GM10847 (cell line): ENCODE data around the gene ZNF407.

Source experiments
- POLR2A ChIP-seq: IDR thresholded peaks from 2 replicates; pipeline ENCODE4 v1.6.1; 2011; ENCODE audit not compliant: insufficient read length; ENCODE audit errors: extremely low read depth

The ZNF407 gene

GRCh38 chr18:74935434-74935833 is 337.8 kb downstream of the ZNF407 start:
- TF ChIP-seq POLR2A, result no peak

GRCh38 chr18:74936343-74936742 is 338.7 kb downstream of the ZNF407 start:
- no peak for TF ChIP-seq POLR2A

- no peak for TF ChIP-seq POLR2A
Observed at GRCh38 chr18:74937291-74937690, 339.6 kb downstream of the ZNF407 start.

GRCh38 chr18:74940856-74941255 is 343.2 kb downstream of the ZNF407 start:
- no peak for TF ChIP-seq POLR2A

- TF ChIP-seq POLR2A, result no peak
Observed at GRCh38 chr18:74942319-74942910, 344.7 kb downstream of the ZNF407 start.

- TF ChIP-seq POLR2A, result no peak
Observed at GRCh38 chr18:74944676-74945075, 347.0 kb downstream of the ZNF407 start.

GRCh38 chr18:74945774-74946545 is 348.3 kb downstream of the ZNF407 start:
- no peak for TF ChIP-seq POLR2A

- no peak for TF ChIP-seq POLR2A
Observed at GRCh38 chr18:74946646-74947375, 349.1 kb downstream of the ZNF407 start.

- TF ChIP-seq POLR2A, result no peak
Observed at GRCh38 chr18:74947417-74947816, 349.7 kb downstream of the ZNF407 start.

GRCh38 chr18:74947875-74948274 is 350.2 kb downstream of the ZNF407 start:
- no peak for TF ChIP-seq POLR2A

- TF ChIP-seq POLR2A, result no peak
Observed at GRCh38 chr18:74949611-74950010, 351.9 kb downstream of the ZNF407 start.

GRCh38 chr18:74950479-74950878 is 352.8 kb downstream of the ZNF407 start:
- TF ChIP-seq POLR2A, result no peak

GRCh38 chr18:74951165-74951760 is 353.6 kb downstream of the ZNF407 start:
- TF ChIP-seq POLR2A, result no peak

GRCh38 chr18:74957588-74958224 is 360.0 kb downstream of the ZNF407 start:
- TF ChIP-seq POLR2A, result no peak

GRCh38 chr18:74959216-74959615 is 361.5 kb downstream of the ZNF407 start:
- TF ChIP-seq POLR2A, result no peak
